PFSK-1 (cell line): ENCODE measurements around the gene SYNRG.

Experiments
- FOXP2 ChIP-seq: optimal IDR thresholded peaks from 2 replicates; pipeline ENCODE3; 2011; ENCODE audit warnings: borderline replicate concordance, control low read depth, inconsistent platforms; ENCODE audit not compliant: insufficient read depth; ENCODE audit errors: extremely low read length, extremely low read depth
- POLR2AphosphoS5 ChIP-seq: IDR thresholded peaks from 2 replicates; pipeline ENCODE4 v1.6.1; 2012; ENCODE audit warnings: low read depth, mild to moderate bottlenecking, control low read depth, low read length, moderate library complexity
- REST ChIP-seq, 2 experiments: IDR thresholded peaks; 2 replicates each; pipeline versions ENCODE4 v1.6.1 to v1.8.0; 2011 to 2012; ENCODE audit warnings: low read depth in 2 of 2, low read length in 2 of 2, control low read depth in 1 of 2, inconsistent platforms in 1 of 2, mild to moderate bottlenecking in 1 of 2, moderate library complexity in 1 of 2; ENCODE audit not compliant: insufficient read depth in 1 of 2
- SIN3A ChIP-seq: IDR thresholded peaks from 2 replicates; pipeline ENCODE4 v1.6.1; 2012; ENCODE audit warnings: mild to moderate bottlenecking, low read length, moderate library complexity, borderline replicate concordance; ENCODE audit not compliant: insufficient read depth
- TAF1 ChIP-seq: IDR thresholded peaks from 2 replicates; pipeline ENCODE4 v1.6.1; 2012; ENCODE audit warnings: low read length, control low read depth, borderline replicate concordance; ENCODE audit not compliant: insufficient read depth

DNA sequence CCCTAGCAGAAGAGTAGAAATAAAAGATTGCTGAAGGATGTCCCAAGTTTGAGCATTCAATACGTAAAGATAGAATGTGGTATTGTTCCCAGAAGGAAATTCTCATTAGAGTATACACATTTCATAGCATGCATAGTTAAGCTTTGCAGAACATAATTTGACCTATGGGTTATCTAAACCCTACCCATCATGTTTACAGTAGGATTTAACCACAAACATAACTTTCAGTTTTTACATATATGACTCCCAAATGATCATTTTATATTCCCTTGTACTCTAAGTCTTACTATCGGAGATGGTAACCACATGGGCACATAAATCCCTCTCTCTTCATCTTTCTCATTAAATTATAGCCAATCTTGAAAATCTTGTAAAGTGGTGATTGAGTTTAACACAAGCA, 50.9 kb downstream of the SYNRG start:
- no peak for TF ChIP-seq POLR2AphosphoS5
- TF ChIP-seq REST (IDR thresholded peaks at IDR 0.05; ENCODE audit: insufficient read depth in 1 of 2, low read depth in 2 of 2, low read length in 2 of 2): no peak
- TF ChIP-seq FOXP2: no peak
- TF ChIP-seq TAF1: no peak
- TF ChIP-seq SIN3A: no peak
